Chondrocyte (in vitro differentiated cells): ENCODE data around the gene DRC3. TPM values are rescaled to one million over a fixed set of nuclear protein-coding genes. Genes with fewer than 3 reads are reported as not detected.

Source experiments
- DNase-seq: peaks from one replicate; pipeline ENCODE4 v3.0.0; 2021; ENCODE audit warnings: mixed read lengths, low spot score
- H3K27ac Mint-ChIP-seq: one replicate; pipeline ENCODE4 v1.8.0; 2021; ENCODE audit warnings: mild to moderate bottlenecking, moderate library complexity, mixed read lengths; ENCODE audit not compliant: unreplicated experiment
- H3K27me3 Mint-ChIP-seq: 2 replicates; pipeline ENCODE4 v1.8.0; 2021; ENCODE audit warnings: low read depth, mixed read lengths
- H3K36me3 Mint-ChIP-seq: 2 replicates; pipeline ENCODE4 v1.8.0; 2021; ENCODE audit warnings: low read depth, mixed read lengths
- H3K4me1 Mint-ChIP-seq: 2 replicates; pipeline ENCODE4 v1.8.0; 2021; ENCODE audit warnings: low read depth, mild to moderate bottlenecking, mixed read lengths
- H3K4me3 Mint-ChIP-seq: one replicate; pipeline ENCODE4 v1.8.0; 2021; ENCODE audit warnings: mild to moderate bottlenecking, moderate library complexity, mixed read lengths; ENCODE audit not compliant: unreplicated experiment
- H3K9me3 Mint-ChIP-seq: 2 replicates; pipeline ENCODE4 v1.8.0; 2021; ENCODE audit warnings: low read depth, mixed read lengths
- total RNA-seq: library from RNA; stranded (reverse); gene quantifications from 3 replicates; pipeline ENCODE4 v1.2.1, GENCODE V29; 2021
- TF ChIP-seq, protein P1 (sequence below): fragments of 200-600 bp; sonication (generic); IDR thresholded peaks from 2 replicates; pipeline ENCODE4 v1.5.0; 2021; ENCODE audit warnings: antibody characterized with exemption, mild to moderate bottlenecking, moderate library complexity

The DRC3 gene
- total RNA-seq, 1 donor from 2014 or later, result 1.2 TPM

DNA sequence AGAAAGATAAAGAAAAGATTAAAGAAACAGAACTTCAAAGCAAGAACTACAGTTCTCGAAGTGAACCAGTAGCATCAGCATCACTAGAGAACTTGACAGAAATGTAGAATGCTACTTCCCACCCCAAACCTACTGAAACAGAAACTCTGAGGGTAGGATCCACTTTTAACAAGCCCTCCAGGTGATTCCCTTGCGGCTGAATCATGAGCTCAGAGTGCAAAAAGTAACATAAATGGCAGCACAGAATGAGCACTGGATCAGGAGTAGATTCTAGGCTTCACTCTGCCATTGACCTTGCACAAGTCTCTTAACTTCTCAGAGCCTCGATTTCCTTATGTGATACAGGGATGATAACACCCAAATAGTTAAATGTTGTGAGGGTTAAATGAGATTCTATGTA, 6.3 kb upstream of the DRC3 start:
- no peaks in the 10 kb centered on the region for H3K36me3 Mint-ChIP-seq
- no peaks in the 10 kb centered on the region for H3K9me3 Mint-ChIP-seq
- no peak for DNase-seq
- TF ChIP-seq, protein P1, sequence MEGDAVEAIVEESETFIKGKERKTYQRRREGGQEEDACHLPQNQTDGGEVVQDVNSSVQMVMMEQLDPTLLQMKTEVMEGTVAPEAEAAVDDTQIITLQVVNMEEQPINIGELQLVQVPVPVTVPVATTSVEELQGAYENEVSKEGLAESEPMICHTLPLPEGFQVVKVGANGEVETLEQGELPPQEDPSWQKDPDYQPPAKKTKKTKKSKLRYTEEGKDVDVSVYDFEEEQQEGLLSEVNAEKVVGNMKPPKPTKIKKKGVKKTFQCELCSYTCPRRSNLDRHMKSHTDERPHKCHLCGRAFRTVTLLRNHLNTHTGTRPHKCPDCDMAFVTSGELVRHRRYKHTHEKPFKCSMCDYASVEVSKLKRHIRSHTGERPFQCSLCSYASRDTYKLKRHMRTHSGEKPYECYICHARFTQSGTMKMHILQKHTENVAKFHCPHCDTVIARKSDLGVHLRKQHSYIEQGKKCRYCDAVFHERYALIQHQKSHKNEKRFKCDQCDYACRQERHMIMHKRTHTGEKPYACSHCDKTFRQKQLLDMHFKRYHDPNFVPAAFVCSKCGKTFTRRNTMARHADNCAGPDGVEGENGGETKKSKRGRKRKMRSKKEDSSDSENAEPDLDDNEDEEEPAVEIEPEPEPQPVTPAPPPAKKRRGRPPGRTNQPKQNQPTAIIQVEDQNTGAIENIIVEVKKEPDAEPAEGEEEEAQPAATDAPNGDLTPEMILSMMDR, result no peak
- H3K4me3 Mint-ChIP-seq, result no peak overlapping the region
- no peaks in the 10 kb centered on the region for H3K27me3 Mint-ChIP-seq
- H3K27ac Mint-ChIP-seq, result no peak overlapping the region
- H3K4me1 Mint-ChIP-seq, result peaks cover 38% of the 10 kb centered on the region

GRCh38 chr17:17970699-17971430, 1.8 kb upstream of the DRC3 start:
- H3K4me3 Mint-ChIP-seq, result peak overlapping the region; percentile 83
- DNase-seq, result no peak
- H3K27ac Mint-ChIP-seq, result peak overlapping the region; percentile 53
- TF ChIP-seq, protein P1, result no peak
- H3K4me1 Mint-ChIP-seq, result peaks cover 35% of the 10 kb centered on the region
- H3K36me3 Mint-ChIP-seq, result no peaks in the 10 kb centered on the region
- no peaks in the 10 kb centered on the region for H3K9me3 Mint-ChIP-seq
- H3K27me3 Mint-ChIP-seq, result no peaks in the 10 kb centered on the region

DNA sequence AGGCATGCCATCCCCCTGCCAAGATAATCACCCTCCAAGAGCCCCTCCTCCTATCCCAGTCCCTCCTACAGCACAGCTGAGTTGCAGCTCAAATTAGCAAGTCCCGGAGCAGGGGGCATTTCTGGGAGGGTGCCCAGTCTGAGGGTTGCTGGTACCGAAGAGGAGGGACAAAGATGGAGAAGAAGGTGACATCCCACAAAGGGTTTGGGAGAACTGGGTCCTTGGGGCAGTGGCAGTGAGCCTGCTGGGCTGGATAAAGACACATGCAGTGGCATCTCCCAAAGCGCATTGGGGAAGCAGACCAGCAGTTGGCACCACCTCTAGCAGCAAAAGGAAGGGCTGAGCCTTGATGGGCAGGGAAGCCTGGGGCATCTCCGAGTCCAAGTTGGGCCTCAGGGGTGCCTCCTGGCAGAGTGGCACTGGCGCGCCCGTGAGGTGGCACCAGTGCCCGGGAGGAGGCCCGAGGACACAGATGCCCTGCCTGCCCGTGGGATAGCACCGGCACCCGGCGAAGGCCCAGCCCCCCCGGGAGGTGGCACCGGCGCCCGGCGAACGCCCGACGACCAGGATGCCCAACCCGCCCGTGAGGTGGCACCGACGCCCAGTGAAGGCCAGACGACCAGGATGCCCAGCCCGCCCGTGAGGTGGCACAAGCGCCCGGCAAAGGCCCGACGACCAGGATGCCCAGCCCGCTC, 1.1 kb upstream of the DRC3 start:
- TF ChIP-seq, protein P1, result no peak
- Mint-ChIP-seq H3K4me1 (peaks cover 35% of the 10 kb centered on the region), H3K27ac (peak overlapping the region; percentile 53), H3K4me3 (peak overlapping the region; percentile 92), H3K9me3 (no peaks in the 10 kb centered on the region), H3K36me3 (no peaks in the 10 kb centered on the region), H3K27me3 (no peaks in the 10 kb centered on the region)
- DNase-seq, result peak; percentile 91

GRCh38 chr17:17972952-17973254, 241 bp downstream of the DRC3 start:
- H3K27ac Mint-ChIP-seq, result peak overlapping the region; percentile 95
- H3K9me3 Mint-ChIP-seq, result no peaks in the 10 kb centered on the region
- TF ChIP-seq, protein P1, result no peak
- no peak for DNase-seq
- H3K4me3 Mint-ChIP-seq, result peak overlapping the region; percentile 92
- H3K36me3 Mint-ChIP-seq, result no peaks in the 10 kb centered on the region
- no peaks in the 10 kb centered on the region for H3K27me3 Mint-ChIP-seq
- H3K4me1 Mint-ChIP-seq, result peaks cover 26% of the 10 kb centered on the region

GRCh38 chr17:17975436-17975835, 2.8 kb downstream of the DRC3 start:
- Mint-ChIP-seq H3K9me3 (no peaks in the 10 kb centered on the region), H3K4me3 (no peak overlapping the region)
- TF ChIP-seq, protein P1, result no peak

More at GRCh38 chr17:17975436-17975835, 2.8 kb downstream of the DRC3 start:
- H3K4me1 Mint-ChIP-seq, result peaks cover 18% of the 10 kb centered on the region
- no peaks in the 10 kb centered on the region for H3K36me3 Mint-ChIP-seq
- DNase-seq, result no peak
- H3K27ac Mint-ChIP-seq, result no peak overlapping the region
- no peaks in the 10 kb centered on the region for H3K27me3 Mint-ChIP-seq
